Keratinocyte (primary cell): Measurements from ENCODE around the gene ADAD2. TPM values are rescaled to one million over a fixed set of nuclear protein-coding genes. Genes with fewer than 3 reads are reported as not detected.

Source experiments
- DNase-seq: peaks from one replicate; pipeline ENCODE4 v3.0.0-alpha.2; 2011; ENCODE audit warnings: low read depth, missing footprints, low spot score
- FAIRE-seq: peaks from 2 replicates; lab custom pipeline; 2011; peaks lifted over from hg19 to GRCh38; lab: Jason Lieb, UNC
- H2AFZ ChIP-seq: 2 replicates; pipeline ENCODE4 v1.6.0; 2012; ENCODE audit warnings: low read length, control low read depth, inconsistent platforms; ENCODE audit not compliant: control insufficient read depth
- H3K27ac ChIP-seq: 2 replicates; pipeline ENCODE4 v1.5.1; 2011; ENCODE audit warnings: low read length; ENCODE audit not compliant: control insufficient read depth, insufficient read depth
- H3K27me3 ChIP-seq: 3 replicates; pipeline ENCODE4 v1.6.0; 2011; ENCODE audit warnings: low read length; ENCODE audit not compliant: control insufficient read depth, insufficient read depth; ENCODE audit errors: extremely low read depth
- H3K36me3 ChIP-seq, 2 experiments: 2 replicates in 1 of 2; 3 replicates in 1 of 2; pipeline ENCODE4 v1.5.1; 2011; ENCODE audit warnings: low read length in 2 of 2, mild to moderate bottlenecking in 1 of 2; ENCODE audit not compliant: control insufficient read depth in 2 of 2, insufficient read depth in 2 of 2; ENCODE audit errors: extremely low read depth in 1 of 2
- H3K4me1 ChIP-seq: 3 replicates; pipeline ENCODE4 v1.5.1; 2011; ENCODE audit warnings: low read length; ENCODE audit not compliant: control insufficient read depth, insufficient read depth; ENCODE audit errors: extremely low read depth
- H3K4me2 ChIP-seq: 3 replicates; pipeline ENCODE4 v1.6.0; 2011; ENCODE audit warnings: low read depth, low read length; ENCODE audit not compliant: control insufficient read depth, insufficient read depth; ENCODE audit errors: extremely low read depth
- H3K4me3 ChIP-seq, 3 experiments: fragments of 200-600 bp in 1 of 3; sonication (generic) in 1 of 3; 2 replicates in 2 of 3; 3 replicates in 1 of 3; pipeline ENCODE4 v1.5.1; 2011 to 2016; ENCODE audit warnings: low read length in 3 of 3, mild to moderate bottlenecking in 3 of 3, control low read depth in 2 of 3, inconsistent platforms in 1 of 3, low read depth in 1 of 3, mixed read lengths in 1 of 3, mixed run types in 1 of 3, moderate library complexity in 1 of 3; ENCODE audit not compliant: control insufficient read depth in 2 of 3, insufficient read depth in 2 of 3; ENCODE audit errors: extremely low read depth in 1 of 3
- H3K79me2 ChIP-seq: 2 replicates; pipeline ENCODE4 v1.6.0; 2012; ENCODE audit warnings: low read length; ENCODE audit not compliant: control insufficient read depth, insufficient read depth
- H3K9ac ChIP-seq: 3 replicates; pipeline ENCODE4 v1.6.0; 2011; ENCODE audit warnings: low read length; ENCODE audit not compliant: control insufficient read depth, insufficient read depth; ENCODE audit errors: extremely low read depth
- H3K9me1 ChIP-seq: 3 replicates; pipeline ENCODE4 v1.6.0; 2011; ENCODE audit warnings: low read length; ENCODE audit not compliant: control insufficient read depth, insufficient read depth; ENCODE audit errors: extremely low read depth
- H3K9me3 ChIP-seq: 2 replicates; pipeline ENCODE4 v1.5.1; 2012; ENCODE audit warnings: low read depth, low read length; ENCODE audit not compliant: control insufficient read depth
- H4K20me1 ChIP-seq: 3 replicates; pipeline ENCODE4 v1.6.0; 2011; ENCODE audit warnings: low read length; ENCODE audit not compliant: control insufficient read depth, insufficient read depth; ENCODE audit errors: extremely low read depth
- EZH2 ChIP-seq: IDR thresholded peaks from one replicate; pipeline ENCODE4 v1.6.1; 2012; ENCODE audit warnings: inconsistent platforms, mild to moderate bottlenecking, low read length, moderate library complexity
- dilution Hi-C: fragments of 300-500 bp; cut with MboI; formaldehyde crosslinking; loops from one replicate; pipeline ENCODE4 v1.7.0; 2020; ENCODE audit warnings: low sequenced_read_pairs; ENCODE audit not compliant: extremely low pct_ligation_motif_present
- polyA plus RNA-seq, 5 experiments: library from polyadenylated mRNA; depleted of rRNA in 3 of 5; stranded (reverse) in 3 of 5; stranded (forward) in 1 of 5; unstranded in 1 of 5; fragments of >200 nt; gene quantifications; 1 replicate in 1 of 5; 2 replicates in 3 of 5; 3 replicates in 1 of 5; pipeline versions ENCODE4 v1.2.1 to v1.2.3, GENCODE V29; 2011 to 2012; ENCODE audit warnings: missing spikeins in 2 of 5, low read depth in 1 of 5, low replicate concordance in 1 of 5
- TF ChIP-seq, protein P1 (sequence below), 3 experiments: IDR thresholded peaks in 1 of 3; conservative IDR thresholded peaks in 1 of 3; optimal IDR thresholded peaks in 1 of 3; 2 replicates in 2 of 3; 3 replicates in 1 of 3; pipeline versions ENCODE3 to v1.5.1; 2011; ENCODE audit warnings: low read length in 3 of 3, mild to moderate bottlenecking in 3 of 3, moderate library complexity in 2 of 3, control low read depth in 1 of 3, inconsistent platforms in 1 of 3; ENCODE audit not compliant: insufficient read depth in 2 of 3; ENCODE audit errors: extremely low read depth in 1 of 3

ADAD2 gene
- polyA plus RNA-seq, 1 donor (not counting 4 experiments of a cell fraction or from before 2014, with no cell fraction given), result not detected

GRCh38 chr16:84207879-84208278, 16.9 kb downstream of the ADAD2 start:
- Histone ChIP-seq H4K20me1 (no peaks in the 10 kb centered on the region), H3K4me1 (no peaks in the 10 kb centered on the region), H3K27ac (no peak overlapping the region), H3K79me2 (no peaks in the 10 kb centered on the region), H3K4me3 (no peak overlapping the region), H3K27me3 (peaks cover 6% of the 10 kb centered on the region), H3K4me2 (no peak overlapping the region), H3K9me1 (no peaks in the 10 kb centered on the region), H3K9me3 (no peaks in the 10 kb centered on the region), H2AFZ (no peak overlapping the region), H3K36me3 (no peaks in the 10 kb centered on the region), H3K9ac (no peak overlapping the region)
- TF ChIP-seq EZH2, result no peak
- TF ChIP-seq, protein P1, sequence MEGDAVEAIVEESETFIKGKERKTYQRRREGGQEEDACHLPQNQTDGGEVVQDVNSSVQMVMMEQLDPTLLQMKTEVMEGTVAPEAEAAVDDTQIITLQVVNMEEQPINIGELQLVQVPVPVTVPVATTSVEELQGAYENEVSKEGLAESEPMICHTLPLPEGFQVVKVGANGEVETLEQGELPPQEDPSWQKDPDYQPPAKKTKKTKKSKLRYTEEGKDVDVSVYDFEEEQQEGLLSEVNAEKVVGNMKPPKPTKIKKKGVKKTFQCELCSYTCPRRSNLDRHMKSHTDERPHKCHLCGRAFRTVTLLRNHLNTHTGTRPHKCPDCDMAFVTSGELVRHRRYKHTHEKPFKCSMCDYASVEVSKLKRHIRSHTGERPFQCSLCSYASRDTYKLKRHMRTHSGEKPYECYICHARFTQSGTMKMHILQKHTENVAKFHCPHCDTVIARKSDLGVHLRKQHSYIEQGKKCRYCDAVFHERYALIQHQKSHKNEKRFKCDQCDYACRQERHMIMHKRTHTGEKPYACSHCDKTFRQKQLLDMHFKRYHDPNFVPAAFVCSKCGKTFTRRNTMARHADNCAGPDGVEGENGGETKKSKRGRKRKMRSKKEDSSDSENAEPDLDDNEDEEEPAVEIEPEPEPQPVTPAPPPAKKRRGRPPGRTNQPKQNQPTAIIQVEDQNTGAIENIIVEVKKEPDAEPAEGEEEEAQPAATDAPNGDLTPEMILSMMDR (optimal IDR thresholded peaks at IDR 0.05 in 1 of 3, IDR thresholded peaks at IDR 0.05 in 1 of 3, conservative IDR thresholded peaks at IDR 0.05 in 1 of 3; ENCODE audit: extremely low read depth in 1 of 3, insufficient read depth in 2 of 3, low read length in 3 of 3), result no peak
- DNase-seq (no peak), FAIRE-seq (no peak)
- dilution Hi-C loops, result no loop called here

- Histone ChIP-seq H3K9me1 (no peaks in the 10 kb centered on the region), H3K4me2 (no peak overlapping the region), H3K9me3 (no peaks in the 10 kb centered on the region), H3K9ac (no peak overlapping the region), H3K27ac (no peak overlapping the region), H3K36me3 (no peaks in the 10 kb centered on the region), H3K27me3 (peaks cover 6% of the 10 kb centered on the region), H3K4me3 (no peak overlapping the region), H3K4me1 (no peaks in the 10 kb centered on the region), H3K79me2 (no peaks in the 10 kb centered on the region), H2AFZ (no peak overlapping the region), H4K20me1 (no peaks in the 10 kb centered on the region)
- no peak for TF ChIP-seq EZH2
- TF ChIP-seq, protein P1 (optimal IDR thresholded peaks at IDR 0.05 in 1 of 3, IDR thresholded peaks at IDR 0.05 in 1 of 3, conservative IDR thresholded peaks at IDR 0.05 in 1 of 3; ENCODE audit: extremely low read depth in 1 of 3, insufficient read depth in 2 of 3, low read length in 3 of 3), result no peak
- DNase-seq (no peak), FAIRE-seq (no peak)
- dilution Hi-C loops, result no loop called here
Observed at GRCh38 chr16:84209989-84210388, 19.0 kb downstream of the ADAD2 start.
